Stimulated activated naive CD8-positive, alpha-beta T cell treated with anti-CD3 and anti-CD28 coated beads, Interleukin-15, amount 100 ng/mL, for 72 hours (primary cell): ENCODE measurements around the gene DYNLT4.
"Not testable (repeated sequence)": the region's sequence is repeated elsewhere in the genome, so short reads cannot be mapped to it uniquely, and the experiment has no call there.

Experiments used
- ATAC-seq: fragments of 150-1000 bp; cut with Tn5 transposase; 2 replicates; pipeline ENCODE4 v1.10.0; 2021; ENCODE audit warnings: mild to moderate bottlenecking, moderate library complexity
- DNase-seq, 2 donors: peaks; one replicate each; pipeline ENCODE4 v3.0.0; 2021 to 2022
- H3K27ac Mint-ChIP-seq, 2 donors: one replicate each; pipeline ENCODE4 v1.8.0; 2022; ENCODE audit warnings: mild to moderate bottlenecking in 2 of 2, mixed read lengths in 2 of 2, moderate library complexity in 2 of 2
- H3K27me3 Mint-ChIP-seq: one replicate; pipeline ENCODE4 v1.8.0; 2022; ENCODE audit warnings: mixed read lengths
- H3K4me1 Mint-ChIP-seq: one replicate; pipeline ENCODE4 v1.8.0; 2022; ENCODE audit warnings: mild to moderate bottlenecking, mixed read lengths
- H3K4me3 Mint-ChIP-seq, 2 donors: one replicate each; pipeline ENCODE4 v1.8.0; 2022; ENCODE audit warnings: mild to moderate bottlenecking in 2 of 2, mixed read lengths in 2 of 2, moderate library complexity in 1 of 2
- H3K9me3 Mint-ChIP-seq, 2 donors: one replicate each; pipeline ENCODE4 v1.8.0; 2022; ENCODE audit warnings: mixed read lengths in 2 of 2

DYNLT4 gene

DNA sequence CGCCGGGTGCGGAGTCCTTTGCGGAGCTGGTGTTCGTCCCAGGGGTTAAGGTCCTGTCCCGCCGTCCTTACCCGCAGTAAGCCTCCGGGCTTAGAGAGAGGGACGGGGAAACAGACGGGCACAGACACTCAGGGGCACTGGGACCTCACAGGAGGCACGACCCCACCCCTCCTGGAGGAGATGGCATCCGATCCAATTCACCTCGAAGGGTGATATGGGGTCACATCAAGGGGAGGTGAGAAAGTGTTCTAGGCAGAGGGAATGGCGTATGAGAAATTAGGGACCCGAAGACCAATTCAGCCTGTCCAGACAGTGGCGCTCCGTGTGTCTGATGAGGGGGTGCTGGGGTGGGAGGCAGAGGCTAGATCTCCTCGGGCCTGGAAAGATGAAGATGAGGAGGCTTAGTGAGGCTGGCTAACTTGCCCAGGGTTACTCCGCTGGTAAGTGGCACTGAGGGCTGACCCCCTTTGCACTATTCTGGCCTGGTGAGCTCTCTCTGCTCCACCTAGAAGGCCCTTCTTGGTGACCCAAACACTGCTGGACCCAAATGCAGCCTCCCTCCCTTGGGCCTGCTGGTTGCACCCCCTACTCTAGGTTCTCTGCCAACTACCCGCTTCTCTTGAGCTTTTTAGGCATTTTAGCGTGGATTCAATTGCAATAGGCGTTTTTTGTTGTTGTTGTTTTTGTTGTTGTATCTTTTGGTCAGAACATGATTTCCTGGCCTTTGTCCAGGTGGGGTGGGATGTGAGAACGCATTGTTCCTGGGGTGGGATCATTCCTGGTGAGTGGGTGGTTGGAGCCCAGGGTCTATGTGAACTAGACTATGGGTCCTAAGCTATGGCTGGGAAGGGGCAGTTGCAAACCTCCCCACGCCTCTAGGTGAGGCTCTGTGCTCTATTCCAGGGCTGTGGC lies 13.4 kb upstream of the DYNLT4 start:
- no peaks in the 10 kb centered on the region for H3K27me3 Mint-ChIP-seq

GRCh38 chr1:44819608-44820327 lies 12.6 kb upstream of the DYNLT4 start:
- ATAC-seq (peak; percentile 92), DNase-seq (peak; percentile 90 to 91)
- H3K9me3 Mint-ChIP-seq, result no peaks in the 10 kb centered on the region
- H3K4me3 Mint-ChIP-seq, result peak overlapping the region; percentile 93
- H3K27ac Mint-ChIP-seq, result peak overlapping the region; percentile 100
- H3K4me1 Mint-ChIP-seq, result peaks cover 55% of the 10 kb centered on the region
- H3K27me3 Mint-ChIP-seq, result no peaks in the 10 kb centered on the region

More for the DNA sequence above, 13.4 kb upstream of the DYNLT4 start:
- H3K27ac Mint-ChIP-seq, result peak overlapping the region; percentile 100
- DNase-seq, result no peak
- peak; percentile 36 for ATAC-seq
- peak overlapping the region; percentile 93 for H3K4me3 Mint-ChIP-seq
- H3K4me1 Mint-ChIP-seq, result peaks cover 47% of the 10 kb centered on the region
- H3K9me3 Mint-ChIP-seq, result no peaks in the 10 kb centered on the region

DNA sequence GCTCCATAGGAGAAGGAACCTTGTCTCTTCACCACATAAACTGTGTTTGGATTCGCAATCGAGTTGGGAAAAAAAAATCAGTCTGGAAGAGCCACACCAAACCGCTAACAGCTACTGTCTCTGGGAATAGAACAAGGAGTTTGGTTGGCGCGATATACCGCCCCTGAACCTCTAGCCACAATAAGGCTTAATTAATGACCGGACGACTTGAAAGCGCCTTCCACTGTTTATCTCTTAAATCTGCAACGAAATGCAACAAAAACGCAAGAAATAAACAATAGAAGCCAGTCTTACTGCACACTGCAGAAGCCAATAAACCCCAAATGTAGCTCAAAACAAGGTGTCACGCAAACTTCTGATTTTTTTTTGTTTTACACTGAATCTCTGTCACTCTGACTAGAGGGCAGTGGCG lies 12.1 kb upstream of the DYNLT4 start:
- Mint-ChIP-seq H3K27ac (peak overlapping the region; percentile 100), H3K4me1 (peaks cover 60% of the 10 kb centered on the region), H3K4me3 (peak overlapping the region; percentile 93), H3K27me3 (no peaks in the 10 kb centered on the region), H3K9me3 (no peaks in the 10 kb centered on the region)
- ATAC-seq (no peak), DNase-seq (no peak)

DNA sequence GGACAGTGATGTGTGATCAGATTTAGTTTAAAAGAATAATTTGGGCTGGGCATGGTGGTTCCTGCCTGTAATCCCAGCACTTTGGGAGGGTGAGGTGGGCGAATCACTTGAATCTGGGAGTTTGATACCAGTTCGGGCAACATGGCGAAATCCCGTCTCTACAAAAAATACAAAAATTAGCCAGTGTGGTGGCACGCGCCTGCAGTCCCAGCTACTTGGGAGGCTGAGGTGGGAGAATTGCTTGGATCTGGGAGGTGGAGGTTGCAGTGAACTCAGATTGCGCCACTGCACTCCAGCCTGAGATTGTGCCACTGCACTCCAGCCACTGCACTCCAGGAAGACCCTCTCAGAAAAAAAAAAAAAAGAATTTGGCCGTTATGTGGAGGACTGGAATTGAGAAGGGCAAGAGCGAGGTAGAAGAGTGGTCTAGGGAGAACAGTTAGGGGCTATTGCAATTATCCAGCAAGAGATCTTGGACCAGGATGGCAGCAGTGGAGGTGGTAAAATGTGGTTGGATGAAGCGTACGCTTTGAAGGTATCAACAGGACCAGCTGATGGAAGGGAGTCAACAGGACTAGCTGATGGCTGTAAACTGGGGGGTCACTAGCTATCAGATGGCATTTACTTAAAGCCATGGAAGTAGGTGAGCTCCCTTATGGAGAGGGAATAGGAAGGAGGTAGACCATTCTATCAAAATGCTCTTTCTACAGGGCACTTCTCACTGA lies 10.8 kb upstream of the DYNLT4 start:
- H3K4me1 Mint-ChIP-seq, result peaks cover 73% of the 10 kb centered on the region
- H3K4me3 Mint-ChIP-seq, result peak overlapping the region; percentile 42 to 65
- H3K27me3 Mint-ChIP-seq, result no peaks in the 10 kb centered on the region
- no peaks in the 10 kb centered on the region for H3K9me3 Mint-ChIP-seq
- no peak for ATAC-seq
- no peak for DNase-seq
- H3K27ac Mint-ChIP-seq, result peak overlapping the region in 1 of 2 donors; percentile 61

- ATAC-seq (no peak), DNase-seq (no peak)
- Mint-ChIP-seq H3K4me1 (peaks cover 79% of the 10 kb centered on the region), H3K4me3 (peak overlapping the region in 1 of 2 donors; percentile 42), H3K9me3 (no peaks in the 10 kb centered on the region), H3K27ac (no peak overlapping the region), H3K27me3 (no peaks in the 10 kb centered on the region)
Measured at GRCh38 chr1:44817307-44817706, 10.2 kb upstream of the DYNLT4 start.

- DNase-seq, H3K27me3 Mint-ChIP-seq, H3K9me3 Mint-ChIP-seq, ATAC-seq, H3K4me3 Mint-ChIP-seq: not testable (repeated sequence)
- peaks cover 85% of the 10 kb centered on the region for H3K4me1 Mint-ChIP-seq
- H3K27ac Mint-ChIP-seq, result peak overlapping the region in 1 of 2 donors; percentile 58
Measured at GRCh38 chr1:44815926-44816325, 8.8 kb upstream of the DYNLT4 start.

DNA sequence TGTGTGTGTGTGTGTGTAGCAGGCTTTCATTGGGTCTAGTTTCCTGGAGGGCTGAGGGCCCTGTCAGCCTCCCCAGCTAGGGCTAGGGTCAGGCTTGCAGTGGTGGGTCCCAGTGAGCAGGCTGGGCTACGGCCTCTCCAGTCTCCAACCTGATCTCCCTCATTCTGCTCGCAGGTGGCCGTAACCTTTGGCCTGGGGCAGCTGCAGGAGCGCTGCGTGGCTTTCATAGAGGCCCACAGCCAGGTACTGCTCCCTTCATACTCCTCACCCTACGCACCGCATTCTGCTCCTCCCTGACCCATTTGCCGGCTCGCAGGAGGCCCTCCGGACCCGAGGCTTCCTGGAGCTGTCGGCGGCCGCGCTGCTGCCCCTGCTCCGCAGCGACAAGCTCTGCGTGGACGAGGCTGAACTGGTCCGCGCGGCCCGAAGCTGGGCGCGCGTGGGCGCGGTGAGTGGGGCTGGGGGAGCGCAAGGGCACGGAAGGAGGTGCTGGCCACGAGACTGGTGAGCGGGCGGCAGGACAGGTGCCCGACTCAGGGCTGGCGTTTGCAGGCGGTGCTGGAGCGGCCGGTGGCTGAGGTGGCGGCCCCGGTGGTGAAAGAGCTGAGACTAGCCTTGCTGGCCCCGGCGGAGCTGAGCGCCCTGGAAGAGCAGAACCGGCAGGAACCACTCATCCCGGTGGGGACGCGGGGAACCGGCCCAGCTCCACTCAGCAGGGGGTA lies 5.8 kb upstream of the DYNLT4 start:
- Mint-ChIP-seq H3K4me3 (peak overlapping the region; percentile 87 to 95), H3K9me3 (no peaks in the 10 kb centered on the region), H3K27ac (peak overlapping the region in 1 of 2 donors; percentile 62), H3K27me3 (no peaks in the 10 kb centered on the region), H3K4me1 (peaks cover 85% of the 10 kb centered on the region)
- no peak for ATAC-seq
- no peak for DNase-seq

GRCh38 chr1:44811234-44811633 lies 4.1 kb upstream of the DYNLT4 start:
- no peak for DNase-seq
- Mint-ChIP-seq H3K27me3 (no peaks in the 10 kb centered on the region), H3K4me1 (peaks cover 93% of the 10 kb centered on the region), H3K4me3 (peak overlapping the region; percentile 51 to 88), H3K9me3 (no peaks in the 10 kb centered on the region), H3K27ac (peak overlapping the region; percentile 55 to 57)
- no peak for ATAC-seq

DNA sequence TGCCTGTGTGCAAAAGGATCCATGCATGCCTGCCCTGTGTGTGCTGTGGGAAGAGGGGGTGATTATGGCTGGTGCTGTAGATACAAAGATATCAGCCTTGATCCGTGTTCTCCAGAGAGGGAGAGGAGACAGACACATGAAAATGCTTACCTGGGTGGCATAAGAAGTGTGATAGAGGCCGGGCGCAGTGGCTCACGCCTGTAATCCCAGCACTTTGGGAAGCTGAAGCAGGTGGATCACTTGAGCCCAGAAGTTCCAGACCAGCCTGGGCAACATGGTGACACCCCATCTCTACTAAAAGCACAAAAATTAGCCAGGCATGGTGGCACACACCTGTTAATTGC lies 3.6 kb upstream of the DYNLT4 start:
- not testable (repeated sequence) for H3K27me3 Mint-ChIP-seq, DNase-seq, ATAC-seq, H3K9me3 Mint-ChIP-seq
- H3K4me1 Mint-ChIP-seq, result peaks cover 94% of the 10 kb centered on the region
- peak overlapping the region in 1 of 2 donors; percentile 8 for H3K27ac Mint-ChIP-seq
- H3K4me3 Mint-ChIP-seq, result peak overlapping the region; percentile 51 to 88

- H3K27me3 Mint-ChIP-seq, result no peaks in the 10 kb centered on the region
- DNase-seq (no peak), ATAC-seq (no peak)
- peaks cover 94% of the 10 kb centered on the region for H3K4me1 Mint-ChIP-seq
- peak overlapping the region in 1 of 2 donors; percentile 98 for H3K27ac Mint-ChIP-seq
- peak overlapping the region; percentile 51 to 88 for H3K4me3 Mint-ChIP-seq
- no peaks in the 10 kb centered on the region for H3K9me3 Mint-ChIP-seq
Measured at GRCh38 chr1:44810101-44810761, 3.1 kb upstream of the DYNLT4 start.

DNA sequence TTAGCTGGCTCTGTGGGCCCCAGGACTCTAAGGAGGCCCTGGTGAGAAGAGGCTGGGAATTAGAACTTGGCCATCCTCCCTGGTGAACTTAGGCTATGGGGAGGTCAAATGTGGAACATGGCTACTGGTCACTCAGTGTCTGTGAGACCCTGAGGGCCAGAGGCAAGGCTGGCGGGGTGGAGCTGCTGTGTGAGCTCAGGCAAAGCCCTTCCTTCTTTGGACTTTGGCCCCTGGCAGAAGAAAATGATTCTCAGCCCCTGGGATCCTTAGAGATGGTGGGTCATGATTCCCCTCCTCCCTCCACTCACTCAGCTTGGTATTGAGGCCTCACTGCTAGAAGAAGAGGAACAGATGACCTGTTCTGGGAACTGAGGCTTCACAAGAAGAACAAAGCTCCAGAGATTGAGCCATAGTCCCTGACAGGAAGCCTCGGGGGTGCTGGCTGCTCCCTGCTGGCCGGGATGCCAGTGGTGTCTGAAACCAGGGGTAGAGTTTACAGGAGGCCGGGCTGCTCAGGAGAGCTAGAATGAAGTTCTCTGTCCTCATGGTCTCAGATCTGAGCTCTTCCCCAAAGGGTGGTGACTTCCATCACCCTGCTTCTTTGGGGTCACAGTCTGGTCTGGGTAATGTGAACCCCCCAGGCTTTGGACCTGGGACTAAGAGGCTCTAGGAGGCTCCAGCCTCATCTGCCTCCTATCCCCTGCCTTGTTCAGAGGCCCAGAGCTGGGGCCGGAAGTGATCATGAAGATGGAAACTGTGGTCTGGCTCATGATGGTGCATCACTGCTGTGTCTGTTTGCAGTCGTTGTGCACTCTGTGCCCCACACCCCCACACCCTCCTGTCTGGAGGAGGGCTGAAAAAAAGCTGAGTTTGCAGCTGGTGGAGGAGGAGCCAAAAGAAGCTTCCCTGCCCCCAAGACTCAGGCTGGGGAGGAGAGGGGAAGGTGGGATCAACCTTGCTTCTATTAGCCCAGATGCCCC lies 2.1 kb upstream of the DYNLT4 start:
- no peaks in the 10 kb centered on the region for H3K27me3 Mint-ChIP-seq
- peaks cover 94% of the 10 kb centered on the region for H3K4me1 Mint-ChIP-seq
- DNase-seq (peak; percentile 82 to 92), ATAC-seq (peak; percentile 76)
- H3K9me3 Mint-ChIP-seq, result no peaks in the 10 kb centered on the region
- peak overlapping the region; percentile 51 to 88 for H3K4me3 Mint-ChIP-seq
- peak overlapping the region; percentile 98 to 99 for H3K27ac Mint-ChIP-seq

DNA sequence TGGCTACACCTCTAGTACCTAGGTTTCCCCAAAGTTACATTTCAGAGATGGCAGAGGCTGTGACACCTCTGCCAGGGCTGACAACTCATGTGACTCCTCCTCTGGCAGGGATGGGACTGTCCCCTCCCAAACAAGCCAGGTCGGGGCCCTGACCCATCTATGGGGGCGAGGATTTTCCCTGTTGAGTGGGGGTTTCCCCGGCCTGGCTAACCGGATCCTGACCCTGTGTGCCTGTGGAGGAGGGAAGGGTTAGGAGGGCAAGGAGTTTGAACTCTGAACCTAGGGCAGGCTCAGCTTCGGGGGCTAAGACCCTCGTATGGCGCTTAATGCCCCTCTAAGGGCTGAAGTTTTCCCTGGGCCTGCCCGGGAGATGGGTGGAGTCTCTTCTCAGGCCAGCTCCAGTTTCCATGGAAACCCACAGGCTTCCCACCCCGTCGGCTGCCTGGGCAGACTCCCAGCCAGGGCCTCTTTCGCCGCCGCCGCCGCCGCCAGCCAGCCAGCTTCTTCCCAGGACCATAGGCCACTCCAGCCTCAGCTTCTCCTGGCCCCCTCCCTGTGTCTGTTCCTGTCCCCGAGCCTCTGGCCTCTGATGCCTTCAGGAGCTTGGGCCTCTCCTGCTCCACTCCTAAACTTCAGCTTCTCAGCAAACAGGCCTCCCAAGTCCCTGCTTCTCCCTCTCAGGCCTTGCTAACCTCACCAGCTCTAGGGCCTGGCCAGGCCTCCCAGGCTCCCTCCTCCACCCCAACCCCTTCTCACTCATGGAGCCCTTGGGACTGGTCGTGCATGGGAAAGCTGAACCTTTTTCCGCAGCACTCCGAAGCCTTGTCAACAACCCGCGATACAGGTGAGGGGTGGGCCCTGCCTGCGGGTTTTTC lies 1.1 kb upstream of the DYNLT4 start, which contains the start of gene BTBD19:
Gene BTBD19 (plus strand): TSS at position 461 of the 875 bp plus-strand sequence. CDS start 298 bp downstream, at position 759.
- H3K9me3 Mint-ChIP-seq, result no peaks in the 10 kb centered on the region
- ATAC-seq (peak; percentile 69), DNase-seq (peak; percentile 47 to 53)
- peak within 1 kb of the TSS; percentile 51 to 88 for H3K4me3 Mint-ChIP-seq
- peak within 1 kb of the TSS; percentile 98 to 99 for H3K27ac Mint-ChIP-seq
- peaks cover 94% of the 10 kb centered on the region for H3K4me1 Mint-ChIP-seq
- no peaks in the 10 kb centered on the region for H3K27me3 Mint-ChIP-seq
